ENCODE measurements around the gene MAP6. TPM values are rescaled to one million over a fixed set of nuclear protein-coding genes. Genes with fewer than 3 reads are reported as not detected.

MAP6 gene
- polyA plus RNA-seq, 12 donors: 6.8 to 30.3 (median 12.3) TPM; not detected in 1

DNA sequence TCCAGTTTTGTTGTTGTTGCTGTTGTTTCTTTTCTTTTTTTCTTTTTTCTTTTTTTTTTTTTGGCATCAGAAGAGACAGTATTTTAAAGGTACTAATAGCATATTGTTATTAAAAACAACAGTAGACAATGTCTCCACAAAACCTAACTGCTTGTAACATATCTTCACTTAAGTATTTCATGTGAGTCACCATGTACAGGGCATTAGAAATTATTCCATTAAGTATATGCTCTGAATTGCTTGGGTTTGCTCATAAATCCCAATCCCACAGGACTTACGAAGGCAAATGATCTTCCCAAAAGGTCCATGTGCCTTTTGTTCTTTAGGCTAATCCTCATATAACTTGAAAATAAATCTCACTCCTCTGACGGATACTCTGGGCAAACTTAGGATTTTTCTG, 35.9 kb downstream of the MAP6 start:
- no peak for DNase-seq

DNA sequence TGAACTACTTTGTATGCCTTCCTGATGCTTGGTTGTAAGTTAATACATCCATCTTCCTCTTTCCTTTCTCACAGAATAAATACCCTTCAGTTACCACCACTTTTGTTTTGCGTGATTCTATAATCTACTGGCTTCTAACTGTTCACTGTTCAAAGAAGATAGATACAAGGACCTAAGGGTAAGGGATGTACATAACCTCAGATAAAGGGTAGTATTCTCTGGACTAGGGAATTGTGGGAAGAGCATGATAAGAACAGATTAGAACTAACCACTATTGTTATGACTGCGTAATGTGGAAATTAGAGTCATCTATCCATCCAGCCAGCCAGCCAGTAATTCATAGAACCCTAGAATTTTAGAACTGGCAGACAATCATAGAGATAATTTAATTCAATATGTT, 36.4 kb downstream of the MAP6 start:
- DNase-seq: no peak

DNA sequence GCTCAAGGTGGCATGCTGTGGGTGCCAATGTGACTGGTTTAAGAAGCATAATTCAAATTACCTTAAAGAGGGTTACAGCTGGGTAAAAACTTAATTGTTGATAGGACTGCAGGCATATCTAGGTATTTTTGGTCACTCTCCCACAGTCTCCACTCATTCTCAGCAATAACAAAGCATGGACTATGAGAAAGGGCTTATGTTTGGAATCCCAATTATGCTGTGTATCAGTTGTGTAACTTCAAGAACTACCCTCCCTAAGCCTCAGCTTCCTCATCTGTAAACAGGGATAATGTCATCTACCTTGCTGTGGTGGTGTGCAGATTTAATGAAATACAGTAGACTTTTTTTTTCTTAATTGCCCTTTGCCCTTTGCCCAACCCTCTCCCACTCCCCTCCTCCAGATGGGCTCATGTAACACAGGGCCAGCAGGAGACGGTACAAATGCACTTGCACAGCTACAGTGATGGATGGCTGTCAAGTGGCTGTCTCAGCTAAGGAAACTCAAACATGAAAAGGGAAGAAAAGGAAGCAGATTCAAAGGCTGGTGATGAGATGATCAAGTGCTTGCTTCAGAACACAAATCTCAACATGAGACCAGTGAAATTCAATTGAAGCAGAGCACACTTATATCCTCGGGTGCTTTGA, 37.6 kb downstream of the MAP6 start:
- no peak for DNase-seq

- DNase-seq: no peak
Measured at GRCh38 chr11:75627906-75628668, 40.8 kb downstream of the MAP6 start.

- DNase-seq: no peak
Measured at GRCh38 chr11:75626889-75627529, 41.8 kb downstream of the MAP6 start.

DNA sequence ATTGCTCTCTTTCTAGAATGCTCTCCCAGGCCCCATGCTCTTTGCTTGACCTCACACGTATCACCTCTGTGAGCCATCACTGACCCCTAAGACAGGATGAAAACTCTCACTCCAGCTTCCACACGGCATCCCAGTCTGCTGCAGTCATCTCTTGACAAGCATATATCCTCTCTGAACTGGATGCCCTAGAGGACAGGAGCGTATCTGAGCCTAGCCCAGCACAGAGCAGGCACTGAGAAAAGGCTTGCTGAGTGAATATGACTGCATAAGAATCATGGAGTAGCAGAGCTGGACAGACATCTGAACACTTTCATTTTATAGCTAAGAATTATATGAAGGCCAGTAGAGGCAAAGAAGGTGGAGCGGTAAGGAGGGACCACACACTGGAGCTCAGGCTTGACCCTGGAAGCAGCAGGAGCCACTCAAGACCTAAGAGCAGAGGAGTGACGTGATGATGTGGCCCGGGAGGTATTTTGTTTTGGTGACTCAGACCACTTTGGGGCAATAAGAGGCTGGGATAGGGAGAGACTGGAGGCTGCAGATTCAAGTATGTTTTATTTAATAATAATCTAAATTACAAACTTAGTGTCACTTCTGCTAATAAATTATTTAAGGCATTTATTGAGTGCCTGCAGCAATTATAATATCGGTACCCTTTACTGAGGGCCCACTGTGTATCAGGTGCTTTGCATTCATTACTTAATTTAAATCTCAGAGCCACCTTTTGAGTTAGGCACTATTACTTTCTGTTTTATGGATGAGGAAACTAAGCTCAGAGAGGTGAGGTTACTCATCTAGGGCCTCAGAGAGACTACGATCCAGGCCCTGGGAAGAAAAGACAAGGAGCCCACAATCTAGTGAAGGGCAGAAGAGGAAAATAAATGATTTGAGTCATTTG, 42.6 kb downstream of the MAP6 start:
- no peak for DNase-seq

GRCh38 chr11:75625021-75625420, 43.8 kb downstream of the MAP6 start:
- DNase-seq: no peak

GRCh38 chr11:75616281-75616680, 52.6 kb downstream of the MAP6 start:
- no peak for DNase-seq

GRCh38 chr11:75615751-75616150, 53.1 kb downstream of the MAP6 start:
- no peak for DNase-seq

- no peak for DNase-seq
Measured at GRCh38 chr11:75611823-75612222, 57.0 kb downstream of the MAP6 start.

- no peak for DNase-seq
Measured at GRCh38 chr11:75606099-75606498, 62.7 kb downstream of the MAP6 start.

DNA sequence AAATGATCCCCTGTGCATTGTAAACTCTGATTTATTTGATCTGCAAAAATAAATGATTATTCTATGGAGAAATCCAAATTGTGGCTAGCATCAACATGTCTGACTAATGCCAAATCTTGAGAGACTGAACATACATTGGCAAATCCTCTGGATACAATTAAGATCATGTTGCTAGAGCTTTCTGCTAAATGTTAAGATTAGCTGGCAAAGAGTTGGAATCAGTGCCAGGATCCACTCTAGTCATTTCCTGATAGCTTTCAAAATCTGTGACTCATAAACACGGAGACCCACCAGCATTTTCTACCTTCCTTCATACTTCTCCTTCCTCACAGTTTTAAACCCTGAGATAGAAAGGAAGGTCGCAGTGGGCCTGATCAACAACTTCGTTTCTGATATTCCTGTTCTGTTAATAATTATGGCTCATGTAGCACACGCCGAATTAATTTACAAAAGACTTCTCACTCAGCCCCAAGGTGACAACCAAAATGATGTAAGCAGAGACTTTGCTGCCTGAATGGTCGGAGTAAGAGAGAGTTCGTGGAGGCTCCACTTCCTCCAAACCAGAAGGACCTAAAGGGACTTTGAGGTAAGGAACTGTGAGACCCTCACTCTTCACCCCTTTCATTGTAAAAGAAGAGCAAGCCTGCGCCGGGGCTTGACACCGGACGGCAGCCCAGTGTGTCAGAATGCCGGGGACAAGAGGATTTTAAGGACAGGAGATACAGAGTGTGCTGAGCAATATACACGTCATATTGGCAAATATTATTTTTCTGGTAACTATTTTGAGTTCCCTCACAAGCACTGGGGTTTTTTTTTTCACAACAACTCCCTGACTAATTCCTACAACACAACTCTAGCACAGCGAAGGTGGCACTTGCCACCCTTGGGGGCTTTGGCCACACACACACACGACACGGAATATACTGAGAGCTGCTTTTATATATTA, 64.8 kb downstream of the MAP6 start:
- no peak for DNase-seq

DNA sequence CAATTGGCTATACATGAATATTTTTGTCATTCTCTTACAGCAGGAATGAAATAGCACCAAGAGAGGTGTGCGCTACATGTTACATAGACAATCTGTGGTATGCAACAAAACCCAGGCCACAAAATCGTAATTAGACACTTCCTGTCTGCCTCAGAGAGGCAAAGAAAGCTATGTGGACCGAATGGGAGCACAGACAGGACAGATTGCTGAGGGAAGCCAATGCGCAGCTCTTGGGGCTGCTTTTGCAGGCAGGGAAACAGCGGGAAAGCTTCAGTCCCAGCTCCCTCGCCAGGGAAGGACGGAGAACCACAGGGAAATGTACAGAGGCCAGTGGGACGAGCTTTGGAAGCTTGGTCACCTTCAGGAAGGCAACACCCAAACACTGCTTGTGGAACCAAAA, 65.9 kb downstream of the MAP6 start:
- no peak for DNase-seq

GRCh38 chr11:75601494-75601893, 67.3 kb downstream of the MAP6 start:
- no peak for DNase-seq

DNA sequence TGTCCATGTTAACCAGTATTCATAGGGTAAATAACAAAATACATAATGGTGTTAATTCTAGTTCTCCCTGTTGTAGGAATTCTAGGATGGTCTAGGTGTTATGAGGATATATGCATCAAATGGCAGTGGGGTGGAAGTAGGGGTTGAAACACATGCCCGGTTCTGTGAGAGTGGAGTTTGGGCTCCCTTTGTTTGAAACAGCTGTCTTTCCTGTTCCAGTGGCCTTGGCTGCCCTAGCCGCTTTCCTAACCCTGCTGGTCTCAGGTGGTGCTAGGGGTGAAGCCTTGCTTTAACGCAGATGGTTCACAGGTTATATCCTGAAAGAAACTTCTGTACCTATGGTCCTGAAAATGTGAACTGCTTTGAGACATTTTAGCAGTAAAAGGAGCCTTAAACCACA, 68.5 kb downstream of the MAP6 start:
- no peak for DNase-seq

DNA sequence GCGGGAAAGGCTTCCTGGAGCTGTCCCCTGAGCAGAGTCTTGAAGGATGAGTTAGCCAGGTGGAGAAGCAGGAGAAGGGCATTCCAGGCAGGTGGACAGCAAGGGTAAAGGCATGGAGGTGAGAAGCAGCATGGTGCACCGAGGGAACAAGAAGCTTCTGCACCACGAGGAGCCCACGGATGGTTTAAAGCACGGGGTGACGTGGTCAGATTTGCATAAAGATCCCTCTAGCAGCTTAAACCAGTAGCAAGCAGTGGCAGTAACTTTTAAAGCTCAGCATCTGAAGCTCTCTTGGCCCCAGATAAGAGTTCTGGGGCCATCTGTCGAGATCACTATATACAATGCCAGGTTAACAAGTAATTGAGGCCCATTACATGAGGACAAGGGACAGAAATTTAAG, 69.9 kb downstream of the MAP6 start:
- DNase-seq: no peak

GRCh38 chr11:75598264-75598663, 70.6 kb downstream of the MAP6 start:
- no peak for DNase-seq

GRCh38 chr11:75597636-75598035, 71.2 kb downstream of the MAP6 start:
- DNase-seq: no peak

GRCh38 chr11:75596914-75597313, 71.9 kb downstream of the MAP6 start:
- no peak for DNase-seq

- DNase-seq: no peak
Measured at GRCh38 chr11:75595429-75595828, 73.4 kb downstream of the MAP6 start.

- DNase-seq: no peak
Measured at GRCh38 chr11:75594211-75594610, 74.6 kb downstream of the MAP6 start.

Measured in muscle of arm (tissue), 12 donors.